DMS53 treated with DMSO at 0.1 percent for 48 hours (cell line): ENCODE results near the gene BRAF.
A peak's percentile ranks its signal among the peaks of the same experiment; 100 is the strongest.
"Not testable (repeated sequence)": the region's sequence is repeated elsewhere in the genome, so short reads cannot be mapped to it uniquely, and the experiment has no call there.

Source experiments
- DNase-seq: peaks from one replicate; lab custom pipeline; 2025; ENCODE audit not compliant: unreplicated experiment; lab: John Stamatoyannopoulos, UW

Gene BRAF

GRCh38 chr7:140920745-140921144 is 4.0 kb downstream of the BRAF start:
- no peak for DNase-seq

GRCh38 chr7:140918236-140918635 is 6.5 kb downstream of the BRAF start:
- DNase-seq: no peak

- no peak for DNase-seq
These were observed 7.5 kb downstream of the BRAF start for GRCh38 chr7:140917258-140917657.

- no peak for DNase-seq
These were observed 8.7 kb downstream of the BRAF start for GRCh38 chr7:140915935-140916555.

- DNase-seq: no peak
These were observed 10.6 kb downstream of the BRAF start for GRCh38 chr7:140914083-140914482.

- DNase-seq: not testable (repeated sequence)
These were observed 11.2 kb downstream of the BRAF start for GRCh38 chr7:140913596-140913928.

- no peak for DNase-seq
These were observed 13.0 kb downstream of the BRAF start for GRCh38 chr7:140911746-140912145.

GRCh38 chr7:140909476-140910161 is 15.1 kb downstream of the BRAF start:
- no peak for DNase-seq

GRCh38 chr7:140908361-140908760 is 16.4 kb downstream of the BRAF start:
- no peak for DNase-seq

- DNase-seq: no peak
These were observed 20.8 kb downstream of the BRAF start for GRCh38 chr7:140903741-140904480.

- no peak for DNase-seq
These were observed 22.3 kb downstream of the BRAF start for GRCh38 chr7:140902303-140902953.

- DNase-seq: no peak
These were observed 22.8 kb downstream of the BRAF start for GRCh38 chr7:140901941-140902302.

- no peak for DNase-seq
These were observed 24.8 kb downstream of the BRAF start for GRCh38 chr7:140899883-140900282.

GRCh38 chr7:140898786-140899536 is 25.8 kb downstream of the BRAF start:
- peak; percentile 29 for DNase-seq

- DNase-seq: no peak
These were observed 27.7 kb downstream of the BRAF start for GRCh38 chr7:140896996-140897395.

- DNase-seq: no peak
These were observed 35.1 kb downstream of the BRAF start for GRCh38 chr7:140889645-140890044.

GRCh38 chr7:140889150-140889549 is 35.6 kb downstream of the BRAF start:
- no peak for DNase-seq

- peak; percentile 16 for DNase-seq
These were observed 36.6 kb downstream of the BRAF start for GRCh38 chr7:140888087-140888486.

GRCh38 chr7:140885735-140886334 is 38.9 kb downstream of the BRAF start:
- DNase-seq: no peak

GRCh38 chr7:140883378-140883777 is 41.4 kb downstream of the BRAF start:
- no peak for DNase-seq

GRCh38 chr7:140882834-140883233 is 41.9 kb downstream of the BRAF start:
- not testable (repeated sequence) for DNase-seq
